GM12878 (cell line): ENCODE measurements around the gene ZNF106. TPM values are rescaled to one million over a fixed set of nuclear protein-coding genes. Genes with fewer than 3 reads are reported as not detected.

Experiments
- ATAC-seq: fragments of 200-7000 bp; cut with Tn5 transposase; 3 replicates; pipeline ENCODE4 v1.9.1; 2020; ENCODE audit warnings: mild to moderate bottlenecking, moderate library complexity
- BruUV-seq: library from RNA; stranded (reverse); fragments of 400-500 nt; replicated peaks from 2 replicates; lab custom pipeline; 2021; lab: Mats Ljungman, UMichigan
- CTCF ChIA-PET: fragments of 300-600 bp; sonication (Branson Sonifier 250); formaldehyde crosslinking; extraction: SDS; loops from one replicate; lab custom pipeline; 2021; ENCODE audit warnings: inconsistent platforms; lab: Yijun Ruan, JAX
- POLR2A ChIA-PET: fragments of 350-600 bp; formaldehyde crosslinking; extraction: SDS; loops from one replicate; lab custom pipeline; 2021; ENCODE audit warnings: inconsistent platforms; lab: Charles Lee
- RAD21 ChIA-PET: fragments of 300-600 bp; sonication (Branson Sonifier 250); formaldehyde crosslinking; loops from one replicate; lab custom pipeline; 2023; ENCODE audit warnings: antibody characterized with exemption; ENCODE audit not compliant: unreplicated experiment; lab: Charles Lee
- SMC1A ChIA-PET: fragments of 300-600 bp; sonication (Branson Sonifier 250); formaldehyde crosslinking; loops from one replicate; lab custom pipeline; 2023; ENCODE audit not compliant: unreplicated experiment, uncharacterized antibody; lab: Charles Lee
- DNase-seq: peaks from one replicate; pipeline ENCODE4 v3.0.0-alpha.2; 2011; ENCODE audit warnings: low read depth, low spot score
- FAIRE-seq: peaks from 3 replicates; lab custom pipeline; 2011; peaks lifted over from hg19 to GRCh38; lab: Jason Lieb, UNC
- H2AFZ ChIP-seq: 2 replicates; pipeline ENCODE4 v1.6.0; 2011; ENCODE audit warnings: low read depth, low read length, control low read depth; ENCODE audit not compliant: control insufficient read depth
- H3K27ac ChIP-seq: 2 replicates; pipeline ENCODE4 v1.5.1; 2011; ENCODE audit warnings: control low read depth; ENCODE audit not compliant: control insufficient read depth, insufficient read depth
- H3K27me3 ChIP-seq, 2 experiments: replicated peaks in 1 of 2; 2 replicates each; pipeline versions ENCODE4 v1.6.0 to v1.6.1; 2011; ENCODE audit warnings: low read length in 1 of 2; ENCODE audit not compliant: control insufficient read depth in 2 of 2, insufficient read depth in 2 of 2
- H3K36me3 ChIP-seq, 2 experiments: 2 replicates each; pipeline ENCODE4 v1.5.1; 2011; ENCODE audit warnings: low read length in 1 of 2; ENCODE audit not compliant: control insufficient read depth in 2 of 2, insufficient read depth in 2 of 2
- H3K4me1 ChIP-seq: 2 replicates; pipeline ENCODE4 v1.6.1; 2011; ENCODE audit warnings: mild to moderate bottlenecking, low read length, moderate library complexity, mixed read lengths; ENCODE audit not compliant: control insufficient read depth, insufficient read depth
- H3K4me2 ChIP-seq: 2 replicates; pipeline ENCODE4 v1.6.0; 2011; ENCODE audit warnings: control low read depth; ENCODE audit not compliant: control insufficient read depth, insufficient read depth
- H3K4me3 ChIP-seq: fragments of 200-600 bp; sonication (generic); 2 replicates; pipeline ENCODE4 v1.5.1; 2016
- H3K79me2 ChIP-seq: 2 replicates; pipeline ENCODE4 v1.6.0; 2011; ENCODE audit warnings: low read length; ENCODE audit not compliant: control insufficient read depth, insufficient read depth
- H3K9ac ChIP-seq: 2 replicates; pipeline ENCODE4 v1.8.0; 2011; ENCODE audit warnings: low read length, control low read depth, mixed read lengths; ENCODE audit not compliant: control insufficient read depth, insufficient read depth
- H3K9me3 ChIP-seq: replicated peaks from 3 replicates; pipeline ENCODE4 v1.5.1; 2011; ENCODE audit warnings: mild to moderate bottlenecking, low read length; ENCODE audit not compliant: control insufficient read depth, insufficient read depth
- H4K20me1 ChIP-seq: 2 replicates; pipeline ENCODE4 v1.6.0; 2011; ENCODE audit not compliant: control insufficient read depth, insufficient read depth
- CHD1 ChIP-seq: IDR thresholded peaks from 2 replicates; pipeline ENCODE4 v1.6.1; 2012; ENCODE audit warnings: low read depth, low read length, improper control_type of control experiment
- CHD2 ChIP-seq: IDR thresholded peaks from 2 replicates; pipeline ENCODE4 v1.6.1; 2011; ENCODE audit warnings: low read depth, low read length, improper control_type of control experiment, borderline replicate concordance
- EED ChIP-seq: sonication (generic); IDR thresholded peaks from 2 replicates; pipeline ENCODE4 v1.6.1; 2016; ENCODE audit warnings: antibody characterized with exemption, low read depth
- HDAC6 ChIP-seq: fragments of 200-600 bp; sonication (generic); IDR thresholded peaks from one replicate; pipeline ENCODE4 v1.8.0; 2017; ENCODE audit warnings: antibody characterized with exemption; ENCODE audit not compliant: unreplicated experiment
- HDGF ChIP-seq: fragments of 450-650 bp; IDR thresholded peaks from 2 replicates; pipeline ENCODE4 v1.6.1; 2016; ENCODE audit warnings: antibody characterized with exemption
- IRF5 ChIP-seq: fragments of 450-650 bp; IDR thresholded peaks from 2 replicates; pipeline ENCODE4 v1.6.1; 2017; ENCODE audit warnings: borderline replicate concordance
- MEF2A ChIP-seq: IDR thresholded peaks from 2 replicates; pipeline ENCODE4 v1.6.1; 2011; ENCODE audit warnings: low read depth, mild to moderate bottlenecking, low read length, moderate library complexity; ENCODE audit not compliant: insufficient read depth
- MTA3 ChIP-seq: IDR thresholded peaks from 2 replicates; pipeline ENCODE4 v1.6.1; 2012; ENCODE audit warnings: low read length, inconsistent platforms, borderline replicate concordance
- MYC ChIP-seq: IDR thresholded peaks from 2 replicates; pipeline ENCODE4 v1.6.1; 2011; ENCODE audit warnings: mild to moderate bottlenecking, low read length, moderate library complexity, inconsistent platforms; ENCODE audit not compliant: insufficient read depth, insufficient replicate concordance, insufficient read length, severe bottlenecking
- NR2C1 ChIP-seq: fragments of 450-650 bp; IDR thresholded peaks from 2 replicates; pipeline ENCODE4 v1.6.1; 2017; ENCODE audit warnings: antibody characterized with exemption, mild to moderate bottlenecking, moderate library complexity
- PKNOX1 ChIP-seq: fragments of 450-650 bp; IDR thresholded peaks from 2 replicates; pipeline ENCODE4 v1.6.1; 2016; ENCODE audit warnings: mild to moderate bottlenecking
- PML ChIP-seq: IDR thresholded peaks from 2 replicates; pipeline ENCODE4 v1.6.1; 2012; ENCODE audit warnings: low read length, inconsistent platforms
- RBBP5 ChIP-seq: fragments of 200-600 bp; sonication (generic); conservative IDR thresholded peaks from 2 replicates; pipeline ENCODE4 v1.6.1; 2016
- SMAD5 ChIP-seq: IDR thresholded peaks from 2 replicates; pipeline ENCODE4 v1.6.1; 2016; ENCODE audit warnings: antibody characterized with exemption, low read depth
- SPI1 ChIP-seq: IDR thresholded peaks from 2 replicates; pipeline ENCODE4 v1.6.1; 2011; ENCODE audit warnings: low read depth, mild to moderate bottlenecking, low read length, moderate library complexity, borderline replicate concordance; ENCODE audit not compliant: insufficient read depth
- TCF3 ChIP-seq: IDR thresholded peaks from 2 replicates; pipeline ENCODE4 v1.6.1; 2012; ENCODE audit warnings: low read depth, mild to moderate bottlenecking, low read length, borderline replicate concordance; ENCODE audit not compliant: insufficient read depth
- ZNF207 ChIP-seq: fragments of 450-650 bp; IDR thresholded peaks from 2 replicates; pipeline ENCODE4 v1.6.1; 2014; ENCODE audit warnings: antibody characterized with exemption, mild to moderate bottlenecking, borderline replicate concordance
- ZNF217 ChIP-seq: fragments of 450-650 bp; IDR thresholded peaks from 2 replicates; pipeline ENCODE4 v1.6.1; 2017; ENCODE audit warnings: antibody characterized with exemption, mild to moderate bottlenecking
- ZNF384 ChIP-seq: IDR thresholded peaks from 2 replicates; pipeline ENCODE4 v1.6.1; 2012; ENCODE audit warnings: low read depth, mild to moderate bottlenecking, low read length, improper control_type of control experiment, borderline replicate concordance
- WGBS: methylation state at CpG from one replicate; pipeline ENCODE4 v1.1.6; 2016; ENCODE audit warnings: low lambda C conversion rate; ENCODE audit not compliant: insufficient replicate concordance, insufficient coverage; ENCODE audit errors: missing lambda C conversion rate; 5-methylcytosine and 5-hydroxymethylcytosine counted together
- in situ Hi-C: fragments of 300-500 bp; cut with MboI; formaldehyde crosslinking; loops from 9 replicates; pipeline ENCODE4 v1.14.3; 2018; ENCODE audit warnings: mixed read lengths
- intact Hi-C: fragments of 100-400 bp; cut with micrococcal nuclease; formaldehyde crosslinking; loops from one replicate; pipeline ENCODE4 v1.14.2; 2022; ENCODE audit not compliant: unreplicated experiment
- polyA plus RNA-seq, 11 experiments: library from polyadenylated mRNA; depleted of rRNA in 4 of 11; unstranded in 6 of 11; stranded (reverse) in 5 of 11; fragments of >200 nt; fragmentation: Nextera tagmentation in 4 of 11; fragmentation: Illumina TruSeq in 1 of 11; extraction: Ambion mirVana in 4 of 11; extraction: Trizol in 1 of 11; gene quantifications; 1 replicate in 1 of 11; 2 replicates in 10 of 11; pipeline versions ENCODE4 v1.2.1 to v1.2.3, GENCODE V29; 2011 to 2016; ENCODE audit warnings: inconsistent platforms in 2 of 11, missing spikeins in 2 of 11, low read depth in 1 of 11
- total RNA-seq, 4 experiments: library from RNA; depleted of rRNA in 3 of 4; stranded (reverse); fragments of >200 nt in 3 of 4; fragmentation: Illumina TruSeq in 1 of 4; extraction: Trizol in 1 of 4; gene quantifications; 2 replicates each; pipeline versions ENCODE4 v1.2.1 to v1.2.3, GENCODE V29; 2013 to 2021

Gene ZNF106
- total and polyA plus RNA-seq, 10 of the 15 experiments (the other 5 are each of a cell fraction or from before 2014, with no cell fraction given), result 10.7 to 45.3 (median 32.5) TPM

- ChIA-PET SMC1A (interaction anchor here (2.1 kb wide), 1 partner anchor 11 kb away, joined by 8 read pairs; no protein-coding TSS in a partner anchor), RAD21 (no interaction called here), CTCF (no interaction called here), POLR2A (no interaction called here)
- WGBS, result 88% methylated on average over 8 of the region's 8 CpGs
- Histone ChIP-seq H3K9ac (no peak overlapping the region), H3K4me3 (no peak overlapping the region), H3K9me3 (no peaks in the 10 kb centered on the region), H3K79me2 (no peaks in the 10 kb centered on the region), H2AFZ (no peak overlapping the region), H4K20me1 (no peaks in the 10 kb centered on the region), H3K4me2 (no peak overlapping the region), H3K27me3 (no peaks in the 10 kb centered on the region), H3K27ac (no peak overlapping the region), H3K36me3 (peaks cover 1 to 4% of the 10 kb centered on the region in 2 experiments; a peak in 3 of 4 replicates), H3K4me1 (no peaks in the 10 kb centered on the region)
- intact Hi-C loops, result no loop called here
- no peak for DNase-seq
- no peak for FAIRE-seq
- BruUV-seq, result no TSS peak
- no peak for ATAC-seq
- TF ChIP-seq ZNF217 (no peak), CHD2 (no peak), MYC (no peak), MTA3 (no peak), HDGF (no peak), SPI1 (no peak), ZNF384 (no peak), RBBP5 (no peak), HDAC6 (no peak), IRF5 (no peak), ZNF207 (no peak), TCF3 (no peak), NR2C1 (no peak), SMAD5 (no peak), EED (no peak), PKNOX1 (no peak), MEF2A (no peak), PML (no peak), CHD1 (no peak)
- in situ Hi-C loops, result no loop called here
These were observed 25.3 kb downstream of the ZNF106 start for GRCh38 chr15:42465520-42466259.
